ENCODE results near the gene COPS9. TPM values are rescaled to one million over a fixed set of nuclear protein-coding genes. Genes with fewer than 3 reads are reported as not detected.

The COPS9 gene
- polyA plus RNA-seq, 1 donor (not counting 4 experiments of a cell fraction or from before 2014, with no cell fraction given), result 399 TPM

DNA sequence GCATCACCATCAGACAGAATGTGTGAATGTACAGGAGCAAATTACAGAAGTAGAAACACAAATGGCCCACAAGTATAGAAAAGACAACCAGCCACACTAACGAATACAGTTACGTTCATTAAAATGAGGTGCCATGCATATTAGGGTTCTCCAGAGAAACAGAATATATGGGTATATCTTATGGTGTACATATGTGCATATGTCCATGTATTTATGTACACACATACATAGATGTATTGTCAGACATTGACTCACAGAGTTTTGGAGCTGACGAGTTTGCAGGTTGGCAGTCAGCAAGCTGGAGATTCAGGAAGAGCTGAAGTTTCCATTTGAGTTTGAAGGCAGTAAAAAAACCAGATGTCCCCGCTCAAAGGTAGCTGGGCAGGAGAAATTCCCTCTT lies 33.0 kb downstream of the COPS9 start:
- no peak overlapping the region for H3K4me3 ChIP-seq (ENCODE audit: control insufficient read depth in 2 of 3, extremely low read depth in 1 of 3, insufficient read depth in 2 of 3, low read depth in 1 of 3, low read length in 3 of 3)
- dilution Hi-C loops (cut with MboI; ENCODE audit: extremely low pct_ligation_motif_present, low sequenced_read_pairs), result no loop called here
- no peak for FAIRE-seq

DNA sequence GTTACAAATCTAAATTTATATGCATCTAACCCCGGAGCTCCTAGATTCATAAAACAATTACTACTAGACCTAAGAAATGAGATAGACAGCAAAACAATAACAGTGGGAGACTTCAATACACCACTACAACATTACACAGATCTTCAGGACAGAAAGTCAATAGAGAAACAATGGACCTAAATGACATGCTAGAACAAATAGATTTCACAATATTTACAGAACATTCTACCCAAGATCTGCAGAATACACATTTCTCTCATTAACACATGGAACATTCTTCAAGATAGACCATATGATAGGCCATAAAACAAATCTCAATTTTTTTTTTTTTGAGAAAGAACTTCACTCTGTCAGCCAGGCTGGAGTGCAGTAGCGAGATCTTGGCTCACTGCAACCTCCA lies 37.8 kb downstream of the COPS9 start:
- H3K4me3 ChIP-seq (ENCODE audit: control insufficient read depth in 2 of 3, extremely low read depth in 1 of 3, insufficient read depth in 2 of 3, low read depth in 1 of 3, low read length in 3 of 3), result no peak overlapping the region
- dilution Hi-C loops (cut with MboI; ENCODE audit: extremely low pct_ligation_motif_present, low sequenced_read_pairs), result no loop called here
- H3K27me3 ChIP-seq (ENCODE audit: control insufficient read depth, extremely low read depth, insufficient read depth, low read length), result peaks cover 44% of the 10 kb centered on the region

More for the DNA sequence above, 33.0 kb downstream of the COPS9 start:
- H3K4me2 ChIP-seq (ENCODE audit: control insufficient read depth, extremely low read depth, insufficient read depth, low read depth, low read length), result no peak overlapping the region
- no peak overlapping the region for H2AFZ ChIP-seq (ENCODE audit: control insufficient read depth, low read length)
- H3K36me3 ChIP-seq (ENCODE audit: control insufficient read depth in 2 of 2, extremely low read depth in 1 of 2, insufficient read depth in 2 of 2, low read length in 2 of 2), result no peaks in the 10 kb centered on the region
- peaks cover 17% of the 10 kb centered on the region for H3K27me3 ChIP-seq (ENCODE audit: control insufficient read depth, extremely low read depth, insufficient read depth, low read length)
- no peak overlapping the region for H3K9ac ChIP-seq (ENCODE audit: control insufficient read depth, extremely low read depth, insufficient read depth, low read length)
- no peaks in the 10 kb centered on the region for H3K9me1 ChIP-seq (ENCODE audit: control insufficient read depth, extremely low read depth, insufficient read depth, low read length)
- no peaks in the 10 kb centered on the region for H3K9me3 ChIP-seq (ENCODE audit: control insufficient read depth, low read depth, low read length)
- no peak for TF ChIP-seq EZH2 (IDR thresholded peaks at IDR 0.05; ENCODE audit: low read length)
- TF ChIP-seq, protein P1, sequence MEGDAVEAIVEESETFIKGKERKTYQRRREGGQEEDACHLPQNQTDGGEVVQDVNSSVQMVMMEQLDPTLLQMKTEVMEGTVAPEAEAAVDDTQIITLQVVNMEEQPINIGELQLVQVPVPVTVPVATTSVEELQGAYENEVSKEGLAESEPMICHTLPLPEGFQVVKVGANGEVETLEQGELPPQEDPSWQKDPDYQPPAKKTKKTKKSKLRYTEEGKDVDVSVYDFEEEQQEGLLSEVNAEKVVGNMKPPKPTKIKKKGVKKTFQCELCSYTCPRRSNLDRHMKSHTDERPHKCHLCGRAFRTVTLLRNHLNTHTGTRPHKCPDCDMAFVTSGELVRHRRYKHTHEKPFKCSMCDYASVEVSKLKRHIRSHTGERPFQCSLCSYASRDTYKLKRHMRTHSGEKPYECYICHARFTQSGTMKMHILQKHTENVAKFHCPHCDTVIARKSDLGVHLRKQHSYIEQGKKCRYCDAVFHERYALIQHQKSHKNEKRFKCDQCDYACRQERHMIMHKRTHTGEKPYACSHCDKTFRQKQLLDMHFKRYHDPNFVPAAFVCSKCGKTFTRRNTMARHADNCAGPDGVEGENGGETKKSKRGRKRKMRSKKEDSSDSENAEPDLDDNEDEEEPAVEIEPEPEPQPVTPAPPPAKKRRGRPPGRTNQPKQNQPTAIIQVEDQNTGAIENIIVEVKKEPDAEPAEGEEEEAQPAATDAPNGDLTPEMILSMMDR (optimal IDR thresholded peaks at IDR 0.05 in 1 of 3, IDR thresholded peaks at IDR 0.05 in 1 of 3, conservative IDR thresholded peaks at IDR 0.05 in 1 of 3; ENCODE audit: extremely low read depth in 1 of 3, insufficient read depth in 2 of 3, low read length in 3 of 3), result no peak
- no peak overlapping the region for H3K27ac ChIP-seq (ENCODE audit: control insufficient read depth, insufficient read depth, low read length)
- no peak for DNase-seq (ENCODE audit: low read depth, low spot score)
- no peaks in the 10 kb centered on the region for H4K20me1 ChIP-seq (ENCODE audit: control insufficient read depth, extremely low read depth, insufficient read depth, low read length)
- H3K79me2 ChIP-seq (ENCODE audit: control insufficient read depth, insufficient read depth, low read length), result no peaks in the 10 kb centered on the region
- no peaks in the 10 kb centered on the region for H3K4me1 ChIP-seq (ENCODE audit: control insufficient read depth, extremely low read depth, insufficient read depth, low read length)

More for the DNA sequence above, 37.8 kb downstream of the COPS9 start:
- no peaks in the 10 kb centered on the region for H3K9me3 ChIP-seq (ENCODE audit: control insufficient read depth, low read depth, low read length)
- DNase-seq (ENCODE audit: low read depth, low spot score), result no peak
- no peaks in the 10 kb centered on the region for H3K79me2 ChIP-seq (ENCODE audit: control insufficient read depth, insufficient read depth, low read length)
- H3K4me1 ChIP-seq (ENCODE audit: control insufficient read depth, extremely low read depth, insufficient read depth, low read length), result no peaks in the 10 kb centered on the region
- no peak for FAIRE-seq
- H3K27ac ChIP-seq (ENCODE audit: control insufficient read depth, insufficient read depth, low read length), result no peak overlapping the region
- no peak overlapping the region for H2AFZ ChIP-seq (ENCODE audit: control insufficient read depth, low read length)
- H3K4me2 ChIP-seq (ENCODE audit: control insufficient read depth, extremely low read depth, insufficient read depth, low read depth, low read length), result no peak overlapping the region
- no peak overlapping the region for H3K9ac ChIP-seq (ENCODE audit: control insufficient read depth, extremely low read depth, insufficient read depth, low read length)
- no peaks in the 10 kb centered on the region for H3K36me3 ChIP-seq (ENCODE audit: control insufficient read depth in 2 of 2, extremely low read depth in 1 of 2, insufficient read depth in 2 of 2, low read length in 2 of 2)
- no peaks in the 10 kb centered on the region for H4K20me1 ChIP-seq (ENCODE audit: control insufficient read depth, extremely low read depth, insufficient read depth, low read length)
- TF ChIP-seq EZH2 (IDR thresholded peaks at IDR 0.05; ENCODE audit: low read length), result no peak
- TF ChIP-seq, protein P1 (optimal IDR thresholded peaks at IDR 0.05 in 1 of 3, IDR thresholded peaks at IDR 0.05 in 1 of 3, conservative IDR thresholded peaks at IDR 0.05 in 1 of 3; ENCODE audit: extremely low read depth in 1 of 3, insufficient read depth in 2 of 3, low read length in 3 of 3), result no peak
- no peaks in the 10 kb centered on the region for H3K9me1 ChIP-seq (ENCODE audit: control insufficient read depth, extremely low read depth, insufficient read depth, low read length)

Data from keratinocyte (primary cell).